GM12891 (cell line): Measurements from ENCODE around the gene PLEKHA5.

Experiments
- PAX5 ChIP-seq: IDR thresholded peaks from 2 replicates; pipeline ENCODE4 v1.6.1; 2011; ENCODE audit warnings: low read length, moderate library complexity, mild to moderate bottlenecking; ENCODE audit not compliant: insufficient read depth, severe bottlenecking
- POLR2A ChIP-seq: IDR thresholded peaks from 2 replicates; pipeline ENCODE4 v1.6.1; 2011; ENCODE audit warnings: low read depth, low read length, control low read depth
- POLR2AphosphoS5 ChIP-seq: IDR thresholded peaks from 2 replicates; pipeline ENCODE4 v1.6.1; 2011; ENCODE audit warnings: low read depth, low read length, control low read depth
- POU2F2 ChIP-seq: IDR thresholded peaks from 2 replicates; pipeline ENCODE4 v1.6.1; 2011; ENCODE audit warnings: low read depth, mild to moderate bottlenecking, control low read depth, low read length, moderate library complexity
- SPI1 ChIP-seq: IDR thresholded peaks from 2 replicates; pipeline ENCODE4 v1.6.1; 2011; ENCODE audit warnings: low read depth, low read length, control low read depth
- TAF1 ChIP-seq: IDR thresholded peaks from 2 replicates; pipeline ENCODE4 v1.6.1; 2011; ENCODE audit warnings: low read depth, low read length, control low read depth

DNA sequence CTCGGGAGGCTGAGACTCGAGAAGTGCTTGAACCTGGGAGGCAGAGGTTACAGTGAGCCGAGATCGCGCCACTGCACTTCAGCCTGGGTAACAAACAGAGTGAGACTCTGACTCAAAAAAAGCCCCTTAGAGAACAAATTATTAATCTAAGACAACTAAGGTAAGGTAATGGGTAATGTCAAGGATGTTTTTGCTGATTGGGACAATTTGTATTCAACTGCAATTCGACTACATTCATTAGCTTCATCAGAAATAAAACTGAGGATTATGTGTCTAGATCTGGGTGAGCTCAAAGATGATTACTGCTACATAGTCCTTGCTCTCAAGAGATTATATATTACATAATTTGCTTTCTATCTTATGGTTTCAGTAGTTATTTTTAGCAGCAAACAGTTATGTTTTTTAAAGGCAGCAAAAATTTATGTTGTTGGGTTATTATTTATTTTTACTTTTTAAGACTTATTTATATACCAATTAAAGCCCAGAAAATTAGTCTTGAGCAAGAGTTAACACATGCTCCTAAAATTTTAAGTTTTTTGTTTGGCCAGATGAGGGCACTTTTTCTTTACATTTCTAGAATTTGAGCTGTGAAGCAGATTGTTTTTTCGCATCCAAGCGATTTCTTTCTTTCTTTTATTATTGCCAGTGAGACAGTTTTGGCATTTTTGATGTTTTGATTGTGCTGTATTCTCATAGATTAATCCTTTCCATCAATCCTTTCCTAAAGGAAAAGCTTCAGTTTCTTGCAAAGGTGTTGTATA is 52.3 kb downstream of the PLEKHA5 start:
- TF ChIP-seq POLR2A: no peak
- TF ChIP-seq POLR2AphosphoS5: no peak
- no peak for TF ChIP-seq SPI1
- TF ChIP-seq TAF1: no peak
- no peak for TF ChIP-seq POU2F2
- TF ChIP-seq PAX5: no peak
